ENCODE results near the gene OPN4. TPM values are rescaled to one million over a fixed set of nuclear protein-coding genes. Genes with fewer than 3 reads are reported as not detected.

OPN4 gene
- total and polyA plus RNA-seq, 10 donors: not detected

DNA sequence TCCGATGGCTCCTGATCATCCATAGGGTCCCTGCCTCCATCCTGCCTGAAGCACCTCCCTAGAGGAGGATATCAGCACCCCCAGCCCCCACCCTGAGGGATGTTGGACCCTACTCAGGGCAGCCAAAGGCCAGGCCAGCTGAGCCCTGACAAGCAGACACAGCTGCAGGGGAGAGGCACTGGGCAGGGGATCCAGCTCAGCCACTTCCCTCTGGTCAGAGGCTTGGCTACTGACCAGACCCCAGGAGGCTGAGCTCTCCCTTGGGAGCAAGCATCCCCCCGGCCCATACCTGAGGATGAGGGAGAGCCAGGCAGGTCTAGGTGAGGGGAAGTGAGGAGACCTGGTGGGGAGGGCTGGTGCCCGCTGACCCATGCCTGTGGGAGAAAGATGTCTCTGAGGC is 20.6 kb downstream of the OPN4 start:
- 82 to 94% (median 89%) methylated on average over 3 of the region's 3 CpGs for WGBS, 5 donors

DNA sequence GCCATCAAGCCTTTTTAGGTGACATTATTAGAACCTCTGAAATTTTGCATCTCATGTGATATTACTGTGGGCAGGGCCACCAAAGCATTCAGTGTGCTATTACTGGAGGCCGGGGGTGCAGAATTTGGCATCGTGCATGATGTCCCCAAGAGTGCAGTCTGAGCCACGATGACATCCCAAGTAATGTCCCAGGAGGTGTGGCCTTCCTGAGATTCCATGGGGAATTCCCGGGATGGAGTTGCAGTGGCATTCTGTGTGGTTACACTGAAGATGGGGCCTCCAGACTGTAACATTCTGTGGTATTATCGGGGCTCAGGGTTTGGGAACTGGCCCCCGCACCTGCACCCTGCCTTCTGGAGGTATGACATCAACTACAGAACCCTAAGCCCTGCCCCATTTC is 23.0 kb downstream of the OPN4 start:
- H3K27me3 ChIP-seq (replicated peaks in 1 of 7): peaks cover 0 to 31% (median 0%) of the 10 kb centered on the region in 7 donors
- H3K27ac ChIP-seq: no peak overlapping the region
- no peaks in the 10 kb centered on the region for H3K36me3 ChIP-seq
- intact Hi-C loops (cut with DNase I; ENCODE audit: low total_unique reads): no loop called here
- TF ChIP-seq POLR2A (IDR thresholded peaks at IDR 0.05): no peak
- no peak for TF ChIP-seq POLR2AphosphoS5 (IDR thresholded peaks at IDR 0.05)
- TF ChIP-seq, protein P1, sequence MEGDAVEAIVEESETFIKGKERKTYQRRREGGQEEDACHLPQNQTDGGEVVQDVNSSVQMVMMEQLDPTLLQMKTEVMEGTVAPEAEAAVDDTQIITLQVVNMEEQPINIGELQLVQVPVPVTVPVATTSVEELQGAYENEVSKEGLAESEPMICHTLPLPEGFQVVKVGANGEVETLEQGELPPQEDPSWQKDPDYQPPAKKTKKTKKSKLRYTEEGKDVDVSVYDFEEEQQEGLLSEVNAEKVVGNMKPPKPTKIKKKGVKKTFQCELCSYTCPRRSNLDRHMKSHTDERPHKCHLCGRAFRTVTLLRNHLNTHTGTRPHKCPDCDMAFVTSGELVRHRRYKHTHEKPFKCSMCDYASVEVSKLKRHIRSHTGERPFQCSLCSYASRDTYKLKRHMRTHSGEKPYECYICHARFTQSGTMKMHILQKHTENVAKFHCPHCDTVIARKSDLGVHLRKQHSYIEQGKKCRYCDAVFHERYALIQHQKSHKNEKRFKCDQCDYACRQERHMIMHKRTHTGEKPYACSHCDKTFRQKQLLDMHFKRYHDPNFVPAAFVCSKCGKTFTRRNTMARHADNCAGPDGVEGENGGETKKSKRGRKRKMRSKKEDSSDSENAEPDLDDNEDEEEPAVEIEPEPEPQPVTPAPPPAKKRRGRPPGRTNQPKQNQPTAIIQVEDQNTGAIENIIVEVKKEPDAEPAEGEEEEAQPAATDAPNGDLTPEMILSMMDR (IDR thresholded peaks at IDR 0.05 in 8 of 11, conservative IDR thresholded peaks at IDR 0.05 in 3 of 11): no peak
- WGBS, 5 donors: 60 to 83% (median 78%) methylated on average over 2 to 6 of the region's 6 CpGs
- DNase-seq: no peak
- no peaks in the 10 kb centered on the region for H3K9me3 ChIP-seq
- H3K4me1 ChIP-seq: no peaks in the 10 kb centered on the region
- no peak overlapping the region for H3K4me3 ChIP-seq

More for the DNA sequence above, 20.6 kb downstream of the OPN4 start:
- H3K4me1 ChIP-seq: no peaks in the 10 kb centered on the region
- H3K36me3 ChIP-seq: no peaks in the 10 kb centered on the region
- H3K9me3 ChIP-seq: no peaks in the 10 kb centered on the region
- H3K27ac ChIP-seq: no peak overlapping the region
- no peak for DNase-seq
- H3K27me3 ChIP-seq (replicated peaks in 1 of 7): peaks cover 0 to 23% (median 0%) of the 10 kb centered on the region in 7 donors
- intact Hi-C loops (cut with DNase I; ENCODE audit: low total_unique reads): no loop called here
- no peak overlapping the region for H3K4me3 ChIP-seq
- TF ChIP-seq POLR2AphosphoS5 (IDR thresholded peaks at IDR 0.05): no peak
- no peak for TF ChIP-seq POLR2A (IDR thresholded peaks at IDR 0.05)
- TF ChIP-seq, protein P1 (IDR thresholded peaks at IDR 0.05 in 8 of 11, conservative IDR thresholded peaks at IDR 0.05 in 3 of 11): no peak

DNA sequence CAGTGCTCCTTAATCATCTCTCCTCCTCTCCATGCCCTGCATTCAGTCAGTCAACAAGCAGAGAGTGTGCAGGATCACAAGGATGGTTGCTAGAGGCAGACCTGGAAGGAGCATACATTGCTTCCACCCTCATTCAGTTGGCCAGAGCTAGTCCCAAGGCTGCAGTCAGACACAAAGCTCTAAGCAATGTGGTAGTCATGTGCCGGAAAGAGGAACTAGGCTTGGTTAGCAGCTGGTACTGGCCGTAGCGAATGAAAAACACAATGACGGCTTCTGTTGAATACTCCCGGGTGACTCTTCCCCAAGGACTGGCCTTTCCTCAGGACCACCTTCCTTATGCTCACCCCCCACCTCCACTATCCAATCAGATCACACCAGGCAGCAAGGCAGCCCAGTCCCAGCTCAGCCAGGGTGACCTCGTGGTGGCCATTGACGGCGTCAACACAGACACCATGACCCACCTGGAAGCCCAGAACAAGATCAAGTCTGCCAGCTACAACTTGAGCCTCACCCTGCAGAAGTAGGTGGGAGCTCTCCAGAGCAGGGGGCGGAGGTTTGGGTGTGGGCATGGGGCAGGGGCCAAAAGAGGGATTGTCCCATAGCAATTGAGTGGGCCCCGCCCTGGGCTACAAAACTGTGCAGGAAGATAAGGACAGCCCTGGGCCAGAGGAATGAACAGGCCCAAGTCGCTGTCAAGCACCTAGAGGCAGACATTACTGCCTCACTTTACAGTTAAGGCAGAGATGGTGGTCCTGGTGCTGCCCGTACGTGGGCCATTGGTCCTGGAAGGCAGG is 24.8 kb downstream of the OPN4 start:
- Histone ChIP-seq H3K9me3 (no peaks in the 10 kb centered on the region), H3K27me3 (replicated peaks in 1 of 7) (peaks cover 0 to 40% (median 0%) of the 10 kb centered on the region in 7 donors), H3K4me1 (no peaks in the 10 kb centered on the region), H3K4me3 (no peak overlapping the region), H3K36me3 (no peaks in the 10 kb centered on the region), H3K27ac (no peak overlapping the region)
- no peak for DNase-seq
- WGBS, 5 donors: 59 to 77% (median 71%) methylated on average over 10 to 13 of the region's 13 CpGs
- intact Hi-C loops (cut with DNase I; ENCODE audit: low total_unique reads): no loop called here
- no peak for TF ChIP-seq POLR2AphosphoS5 (IDR thresholded peaks at IDR 0.05)
- TF ChIP-seq, protein P1 (IDR thresholded peaks at IDR 0.05 in 8 of 11, conservative IDR thresholded peaks at IDR 0.05 in 3 of 11): no peak
- no peak for TF ChIP-seq POLR2A (IDR thresholded peaks at IDR 0.05)

DNA sequence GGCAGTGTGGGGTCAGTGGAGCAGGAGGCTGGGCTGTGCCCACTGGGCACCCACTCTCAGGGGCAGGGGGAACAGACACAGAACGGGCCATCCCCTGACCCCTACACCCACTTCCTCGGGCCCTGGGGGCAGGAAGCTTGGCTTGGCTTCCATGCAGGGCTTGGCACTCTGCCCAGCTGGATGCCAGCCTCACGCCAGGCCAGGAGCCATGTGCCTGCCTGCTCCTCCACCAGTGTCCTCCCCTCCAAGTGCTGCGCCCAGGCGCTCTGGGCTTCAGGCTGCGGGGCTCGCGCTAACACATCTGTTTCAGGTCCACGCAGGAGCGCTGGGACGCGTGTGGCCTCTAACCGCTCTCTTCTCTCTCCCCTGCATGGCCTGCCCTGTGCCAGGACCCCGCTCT is 26.7 kb downstream of the OPN4 start:
- TF ChIP-seq POLR2AphosphoS5 (IDR thresholded peaks at IDR 0.05) (no peak), POLR2A (IDR thresholded peaks at IDR 0.05) (no peak)
- TF ChIP-seq, protein P1 (IDR thresholded peaks at IDR 0.05 in 8 of 11, conservative IDR thresholded peaks at IDR 0.05 in 3 of 11): no peak
- H3K27me3 ChIP-seq (replicated peaks in 1 of 7): peaks cover 0 to 59% (median 5%) of the 10 kb centered on the region in 7 donors
- WGBS, 5 donors: 65 to 80% (median 74%) methylated on average over 7 to 14 of the region's 14 CpGs
- H3K36me3 ChIP-seq: no peaks in the 10 kb centered on the region
- H3K9me3 ChIP-seq: no peaks in the 10 kb centered on the region
- H3K4me1 ChIP-seq: peaks cover 0 to 8% (median 0%) of the 10 kb centered on the region in 6 donors
- intact Hi-C loops (cut with DNase I; ENCODE audit: low total_unique reads): no loop called here
- H3K4me3 ChIP-seq: no peak overlapping the region
- no peak overlapping the region for H3K27ac ChIP-seq
- DNase-seq: no peak
